Measurements from ENCODE around the gene KCNQ1.

KCNQ1 gene

GRCh38 chr11:2592559-2593392 is 148.0 kb downstream of the KCNQ1 start:
- H3K27ac ChIP-seq (ENCODE audit: insufficient read depth in 1 of 2, low read depth in 1 of 2, low read length in 2 of 2, poor library complexity in 1 of 2, severe bottlenecking in 2 of 2), result no peak overlapping the region
- ChIA-PET POLR2A (no interaction called here), CTCF (no interaction called here)
- H3K36me3 ChIP-seq (ENCODE audit: control insufficient read depth in 4 of 4, insufficient read depth in 4 of 4, low read length in 3 of 4), result no peaks in the 10 kb centered on the region
- H3K4me3 ChIP-seq (ENCODE audit: control insufficient read depth in 1 of 7, extremely low read depth in 1 of 7, insufficient read depth in 4 of 7, low read depth in 2 of 7, low read length in 6 of 7), result no peak overlapping the region
- DNase-seq, result no peak
- peaks cover 0 to 19% (median 2%) of the 10 kb centered on the region in 5 experiments for H3K9me3 ChIP-seq (ENCODE audit: control extremely low read depth in 1 of 5, control insufficient read depth in 4 of 5, insufficient read depth in 2 of 5, low read depth in 1 of 5, low read length in 4 of 5)
- WGBS (ENCODE audit: insufficient coverage), result 100% methylated on average over 15 of the region's 16 CpGs
- H3K27me3 ChIP-seq (replicated peaks in 2 of 5; ENCODE audit: control insufficient read depth in 4 of 5, insufficient read depth in 5 of 5, low read length in 4 of 5), result no peaks in the 10 kb centered on the region
- no peaks in the 10 kb centered on the region for H3K4me1 ChIP-seq (ENCODE audit: control extremely low read depth in 1 of 4, control insufficient read depth in 4 of 4, insufficient read depth in 4 of 4, low read length in 3 of 4)

- no peak overlapping the region for H3K4me3 ChIP-seq (ENCODE audit: control insufficient read depth in 1 of 7, extremely low read depth in 1 of 7, insufficient read depth in 4 of 7, low read depth in 2 of 7, low read length in 6 of 7)
- H3K27me3 ChIP-seq (replicated peaks in 2 of 5; ENCODE audit: control insufficient read depth in 4 of 5, insufficient read depth in 5 of 5, low read length in 4 of 5), result no peaks in the 10 kb centered on the region
- DNase-seq, result no peak
- no peaks in the 10 kb centered on the region for H3K4me1 ChIP-seq (ENCODE audit: control extremely low read depth in 1 of 4, control insufficient read depth in 4 of 4, insufficient read depth in 4 of 4, low read length in 3 of 4)
- no peaks in the 10 kb centered on the region for H3K36me3 ChIP-seq (ENCODE audit: control insufficient read depth in 4 of 4, insufficient read depth in 4 of 4, low read length in 3 of 4)
- ChIA-PET POLR2A (no interaction called here), CTCF (no interaction called here)
- no peak overlapping the region for H3K27ac ChIP-seq (ENCODE audit: insufficient read depth in 1 of 2, low read depth in 1 of 2, low read length in 2 of 2, poor library complexity in 1 of 2, severe bottlenecking in 2 of 2)
- 97% methylated on average over 11 of the region's 15 CpGs for WGBS (ENCODE audit: insufficient coverage)
- H3K9me3 ChIP-seq (ENCODE audit: control extremely low read depth in 1 of 5, control insufficient read depth in 4 of 5, insufficient read depth in 2 of 5, low read depth in 1 of 5, low read length in 4 of 5), result peaks cover 0 to 22% (median 3%) of the 10 kb centered on the region in 5 experiments
These were observed 148.7 kb downstream of the KCNQ1 start for GRCh38 chr11:2593393-2593950.

GRCh38 chr11:2594267-2594666 is 149.5 kb downstream of the KCNQ1 start:
- Histone ChIP-seq H3K27ac (ENCODE audit: insufficient read depth in 1 of 2, low read depth in 1 of 2, low read length in 2 of 2, poor library complexity in 1 of 2, severe bottlenecking in 2 of 2) (no peak overlapping the region), H3K4me1 (ENCODE audit: control extremely low read depth in 1 of 4, control insufficient read depth in 4 of 4, insufficient read depth in 4 of 4, low read length in 3 of 4) (no peaks in the 10 kb centered on the region), H3K4me3 (ENCODE audit: control insufficient read depth in 1 of 7, extremely low read depth in 1 of 7, insufficient read depth in 4 of 7, low read depth in 2 of 7, low read length in 6 of 7) (no peak overlapping the region), H3K9me3 (ENCODE audit: control extremely low read depth in 1 of 5, control insufficient read depth in 4 of 5, insufficient read depth in 2 of 5, low read depth in 1 of 5, low read length in 4 of 5) (peaks cover 0 to 23% (median 6%) of the 10 kb centered on the region in 5 experiments), H3K27me3 (replicated peaks in 2 of 5; ENCODE audit: control insufficient read depth in 4 of 5, insufficient read depth in 5 of 5, low read length in 4 of 5) (no peaks in the 10 kb centered on the region), H3K36me3 (ENCODE audit: control insufficient read depth in 4 of 4, insufficient read depth in 4 of 4, low read length in 3 of 4) (no peaks in the 10 kb centered on the region)
- 100% methylated on average over 1 of the region's 1 CpG for WGBS (ENCODE audit: insufficient coverage)
- ChIA-PET POLR2A (no interaction called here), CTCF (no interaction called here)
- no peak for DNase-seq

GRCh38 chr11:2595204-2595603 is 150.4 kb downstream of the KCNQ1 start:
- no peak overlapping the region for H3K4me3 ChIP-seq (ENCODE audit: control insufficient read depth in 1 of 7, extremely low read depth in 1 of 7, insufficient read depth in 4 of 7, low read depth in 2 of 7, low read length in 6 of 7)
- no peaks in the 10 kb centered on the region for H3K4me1 ChIP-seq (ENCODE audit: control extremely low read depth in 1 of 4, control insufficient read depth in 4 of 4, insufficient read depth in 4 of 4, low read length in 3 of 4)
- H3K36me3 ChIP-seq (ENCODE audit: control insufficient read depth in 4 of 4, insufficient read depth in 4 of 4, low read length in 3 of 4), result no peaks in the 10 kb centered on the region
- H3K9me3 ChIP-seq (ENCODE audit: control extremely low read depth in 1 of 5, control insufficient read depth in 4 of 5, insufficient read depth in 2 of 5, low read depth in 1 of 5, low read length in 4 of 5), result peaks cover 0 to 23% (median 6%) of the 10 kb centered on the region in 5 experiments
- H3K27me3 ChIP-seq (replicated peaks in 2 of 5; ENCODE audit: control insufficient read depth in 4 of 5, insufficient read depth in 5 of 5, low read length in 4 of 5), result no peaks in the 10 kb centered on the region
- H3K27ac ChIP-seq (ENCODE audit: insufficient read depth in 1 of 2, low read depth in 1 of 2, low read length in 2 of 2, poor library complexity in 1 of 2, severe bottlenecking in 2 of 2), result no peak overlapping the region
- ChIA-PET CTCF (no interaction called here), POLR2A (no interaction called here)
- no peak for DNase-seq
- 100% methylated on average over 1 of the region's 3 CpGs for WGBS (ENCODE audit: insufficient coverage)

GRCh38 chr11:2599561-2600189 is 154.9 kb downstream of the KCNQ1 start:
- WGBS (ENCODE audit: insufficient coverage), result 96% methylated on average over 7 of the region's 8 CpGs
- no peak overlapping the region for H3K4me3 ChIP-seq (ENCODE audit: control insufficient read depth in 1 of 7, extremely low read depth in 1 of 7, insufficient read depth in 4 of 7, low read depth in 2 of 7, low read length in 6 of 7)
- no peaks in the 10 kb centered on the region for H3K27me3 ChIP-seq (replicated peaks in 2 of 5; ENCODE audit: control insufficient read depth in 4 of 5, insufficient read depth in 5 of 5, low read length in 4 of 5)
- DNase-seq, result no peak
- no peaks in the 10 kb centered on the region for H3K4me1 ChIP-seq (ENCODE audit: control extremely low read depth in 1 of 4, control insufficient read depth in 4 of 4, insufficient read depth in 4 of 4, low read length in 3 of 4)
- ChIA-PET POLR2A (no interaction called here), CTCF (no interaction called here)
- no peaks in the 10 kb centered on the region for H3K36me3 ChIP-seq (ENCODE audit: control insufficient read depth in 4 of 4, insufficient read depth in 4 of 4, low read length in 3 of 4)
- H3K27ac ChIP-seq (ENCODE audit: insufficient read depth in 1 of 2, low read depth in 1 of 2, low read length in 2 of 2, poor library complexity in 1 of 2, severe bottlenecking in 2 of 2), result no peak overlapping the region
- H3K9me3 ChIP-seq (ENCODE audit: control extremely low read depth in 1 of 5, control insufficient read depth in 4 of 5, insufficient read depth in 2 of 5, low read depth in 1 of 5, low read length in 4 of 5), result peaks cover 0 to 12% (median 3%) of the 10 kb centered on the region in 5 experiments

- Histone ChIP-seq H3K9me3 (ENCODE audit: control extremely low read depth in 1 of 5, control insufficient read depth in 4 of 5, insufficient read depth in 2 of 5, low read depth in 1 of 5, low read length in 4 of 5) (peaks cover 0 to 29% (median 8%) of the 10 kb centered on the region in 5 experiments), H3K27me3 (replicated peaks in 2 of 5; ENCODE audit: control insufficient read depth in 4 of 5, insufficient read depth in 5 of 5, low read length in 4 of 5) (no peaks in the 10 kb centered on the region), H3K36me3 (ENCODE audit: control insufficient read depth in 4 of 4, insufficient read depth in 4 of 4, low read length in 3 of 4) (no peaks in the 10 kb centered on the region), H3K4me1 (ENCODE audit: control extremely low read depth in 1 of 4, control insufficient read depth in 4 of 4, insufficient read depth in 4 of 4, low read length in 3 of 4) (no peaks in the 10 kb centered on the region), H3K4me3 (ENCODE audit: control insufficient read depth in 1 of 7, extremely low read depth in 1 of 7, insufficient read depth in 4 of 7, low read depth in 2 of 7, low read length in 6 of 7) (no peak overlapping the region), H3K27ac (ENCODE audit: insufficient read depth in 1 of 2, low read depth in 1 of 2, low read length in 2 of 2, poor library complexity in 1 of 2, severe bottlenecking in 2 of 2) (no peak overlapping the region)
- no CpG with 5 or more reads among the region's 2 CpGs for WGBS (ENCODE audit: insufficient coverage)
- CTCF ChIA-PET, result no interaction called here
- no peak for DNase-seq
- POLR2A ChIA-PET, result no interaction called here
These were observed 164.5 kb downstream of the KCNQ1 start for GRCh38 chr11:2609345-2609744.

- ChIA-PET CTCF (no interaction called here), POLR2A (no interaction called here)
- H3K27ac ChIP-seq (ENCODE audit: insufficient read depth in 1 of 2, low read depth in 1 of 2, low read length in 2 of 2, poor library complexity in 1 of 2, severe bottlenecking in 2 of 2), result no peak overlapping the region
- H3K4me1 ChIP-seq (ENCODE audit: control extremely low read depth in 1 of 4, control insufficient read depth in 4 of 4, insufficient read depth in 4 of 4, low read length in 3 of 4), result no peaks in the 10 kb centered on the region
- WGBS (ENCODE audit: insufficient coverage), result 100% methylated on average over 1 of the region's 4 CpGs
- no peaks in the 10 kb centered on the region for H3K27me3 ChIP-seq (replicated peaks in 2 of 5; ENCODE audit: control insufficient read depth in 4 of 5, insufficient read depth in 5 of 5, low read length in 4 of 5)
- no peak overlapping the region for H3K4me3 ChIP-seq (ENCODE audit: control insufficient read depth in 1 of 7, extremely low read depth in 1 of 7, insufficient read depth in 4 of 7, low read depth in 2 of 7, low read length in 6 of 7)
- H3K9me3 ChIP-seq (ENCODE audit: control extremely low read depth in 1 of 5, control insufficient read depth in 4 of 5, insufficient read depth in 2 of 5, low read depth in 1 of 5, low read length in 4 of 5), result peaks cover 0 to 20% (median 7%) of the 10 kb centered on the region in 5 experiments
- DNase-seq, result no peak
- no peaks in the 10 kb centered on the region for H3K36me3 ChIP-seq (ENCODE audit: control insufficient read depth in 4 of 4, insufficient read depth in 4 of 4, low read length in 3 of 4)
These were observed 168.2 kb downstream of the KCNQ1 start for GRCh38 chr11:2612884-2613571.

Measured in common myeloid progenitor, CD34-positive (primary cell).